ENCODE results near the gene COX6A1.
"Not testable (repeated sequence)": the region's sequence is repeated elsewhere in the genome, so short reads cannot be mapped to it uniquely, and the experiment has no call there.

COX6A1 gene

GRCh38 chr12:120428597-120429229, 9.2 kb upstream of the COX6A1 start:
- DNase-seq (ENCODE audit: low read depth in 2 of 2), result no peak

- no peak for DNase-seq (ENCODE audit: low read depth in 2 of 2)
Measured at GRCh38 chr12:120429368-120429767, 8.5 kb upstream of the COX6A1 start.

GRCh38 chr12:120432772-120433525, 5.0 kb upstream of the COX6A1 start:
- no peak for DNase-seq (ENCODE audit: low read depth in 2 of 2)

- DNase-seq (ENCODE audit: low read depth in 2 of 2), result no peak
Measured at GRCh38 chr12:120438495-120439198, 734 bp downstream of the COX6A1 start.

- peak; percentile 57 to 64 for DNase-seq (ENCODE audit: low read depth in 2 of 2)
Measured at GRCh38 chr12:120439646-120440247, 1.8 kb downstream of the COX6A1 start.

- no peak for DNase-seq (ENCODE audit: low read depth in 2 of 2)
Measured at GRCh38 chr12:120444676-120445075, 6.8 kb downstream of the COX6A1 start.

GRCh38 chr12:120445911-120446843, 8.3 kb downstream of the COX6A1 start, which contains the start of the genes GATC and TRIAP1:
Gene GATC, plus strand, starts transcription at chr12:120446444. Its CDS starts 37 bp downstream, at chr12:120446481.
Gene TRIAP1, minus strand, starts transcription at chr12:120446384. Its CDS starts 12 bp downstream, at chr12:120446372.
- DNase-seq (ENCODE audit: low read depth in 2 of 2), result peak; percentile 76 to 84

- DNase-seq (ENCODE audit: low read depth in 2 of 2), result not testable (repeated sequence)
Measured at GRCh38 chr12:120446844-120447178, 8.9 kb downstream of the COX6A1 start.

GRCh38 chr12:120447992-120448391, 10.1 kb downstream of the COX6A1 start:
- DNase-seq (ENCODE audit: low read depth in 2 of 2), result no peak

- DNase-seq (ENCODE audit: low read depth in 2 of 2), result not testable (repeated sequence)
Measured at GRCh38 chr12:120452524-120452923, 14.6 kb downstream of the COX6A1 start.

GRCh38 chr12:120453060-120453750, 15.3 kb downstream of the COX6A1 start:
- no peak for DNase-seq (ENCODE audit: low read depth in 2 of 2)

- no peak for DNase-seq (ENCODE audit: low read depth in 2 of 2)
Measured at GRCh38 chr12:120453977-120454376, 16.1 kb downstream of the COX6A1 start.

- DNase-seq (ENCODE audit: low read depth in 2 of 2), result no peak
Measured at GRCh38 chr12:120455302-120455701, 17.4 kb downstream of the COX6A1 start.

- no peak for DNase-seq (ENCODE audit: low read depth in 2 of 2)
Measured at GRCh38 chr12:120457133-120457532, 19.2 kb downstream of the COX6A1 start.

- DNase-seq (ENCODE audit: low read depth in 2 of 2), result no peak
Measured at GRCh38 chr12:120460157-120460556, 22.2 kb downstream of the COX6A1 start.

- no peak for DNase-seq (ENCODE audit: low read depth in 2 of 2)
Measured at GRCh38 chr12:120462099-120462640, 24.3 kb downstream of the COX6A1 start.

- no peak for DNase-seq (ENCODE audit: low read depth in 2 of 2)
Measured at GRCh38 chr12:120463712-120464111, 25.8 kb downstream of the COX6A1 start.

GRCh38 chr12:120465756-120466155, 27.8 kb downstream of the COX6A1 start:
- DNase-seq (ENCODE audit: low read depth in 2 of 2), result no peak

GRCh38 chr12:120466560-120467315, 28.8 kb downstream of the COX6A1 start:
- peak in 1 of 2 donors; percentile 18 for DNase-seq (ENCODE audit: low read depth in 2 of 2)
